ENCODE measurements around the gene IL2RA.
"Not testable (repeated sequence)": the region's sequence is repeated elsewhere in the genome, so short reads cannot be mapped to it uniquely, and the experiment has no call there.

IL2RA gene

DNA sequence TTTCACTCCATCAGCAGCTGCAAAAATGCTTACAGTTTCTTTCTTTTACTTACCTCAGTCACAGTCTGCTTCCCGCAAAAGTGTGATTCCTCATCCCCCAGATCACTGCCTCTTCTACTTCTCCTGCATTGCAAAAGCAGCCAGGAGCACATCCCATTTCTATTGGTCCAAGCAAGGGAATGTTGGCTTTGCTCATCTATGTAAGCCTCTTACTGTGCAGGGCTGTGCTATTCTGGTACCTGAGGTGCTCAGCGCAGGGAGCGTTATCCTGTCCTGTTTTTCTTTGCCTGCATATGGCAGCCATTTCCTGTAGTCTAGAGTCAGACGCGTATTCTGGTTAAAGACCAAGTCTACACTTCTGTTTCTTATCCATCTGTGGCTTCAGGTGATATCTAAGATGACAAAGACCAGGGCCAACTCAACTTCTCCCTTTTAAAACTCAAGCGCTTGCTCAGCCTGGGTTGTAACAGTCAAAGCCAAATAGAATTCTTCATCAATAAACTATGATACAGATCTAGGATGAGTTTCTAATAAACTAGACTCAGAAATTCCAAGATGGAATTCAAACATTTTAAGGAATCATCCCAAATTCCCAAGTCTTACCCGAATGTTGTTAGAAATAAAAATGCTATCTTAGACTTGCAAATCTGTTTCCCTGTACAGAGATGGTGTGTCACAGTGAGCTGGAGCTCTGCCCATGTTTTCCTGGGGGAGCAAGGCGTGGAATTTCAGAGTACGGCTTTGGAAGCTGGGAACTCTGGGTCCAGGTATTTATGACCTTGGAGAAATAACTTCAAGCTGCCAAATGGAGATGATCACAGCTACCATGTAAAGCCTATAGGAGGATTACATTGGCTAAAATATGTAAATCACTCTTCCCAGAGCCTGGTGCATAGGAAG lies 20.6 kb upstream of the IL2RA start:
- DNase-seq: no peak

DNA sequence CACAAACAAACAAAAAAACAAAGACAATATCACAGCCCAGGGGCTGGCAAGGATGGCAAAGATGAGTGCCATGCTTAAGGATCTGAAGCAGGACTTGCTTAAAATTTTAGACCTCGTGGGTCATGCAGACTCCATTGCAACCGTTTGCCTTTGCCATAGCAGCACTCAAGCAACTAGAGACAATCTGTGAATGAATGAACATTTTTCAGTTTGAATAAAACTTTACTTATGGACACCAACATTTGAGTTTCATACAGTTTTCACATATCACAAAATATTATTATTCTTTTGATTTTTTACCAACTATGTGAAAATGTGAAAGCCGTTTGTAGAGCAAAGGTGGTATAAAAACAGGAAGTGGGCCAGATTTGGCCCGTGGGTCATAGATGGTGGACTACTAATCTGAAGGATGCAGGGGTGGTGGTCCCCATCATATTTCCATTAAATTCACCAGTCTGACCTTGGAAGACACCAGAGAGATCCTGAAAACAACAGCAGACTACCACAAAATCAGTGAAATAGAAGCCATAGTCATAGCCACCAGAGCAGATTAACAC lies 18.3 kb upstream of the IL2RA start:
- no peak for DNase-seq

DNA sequence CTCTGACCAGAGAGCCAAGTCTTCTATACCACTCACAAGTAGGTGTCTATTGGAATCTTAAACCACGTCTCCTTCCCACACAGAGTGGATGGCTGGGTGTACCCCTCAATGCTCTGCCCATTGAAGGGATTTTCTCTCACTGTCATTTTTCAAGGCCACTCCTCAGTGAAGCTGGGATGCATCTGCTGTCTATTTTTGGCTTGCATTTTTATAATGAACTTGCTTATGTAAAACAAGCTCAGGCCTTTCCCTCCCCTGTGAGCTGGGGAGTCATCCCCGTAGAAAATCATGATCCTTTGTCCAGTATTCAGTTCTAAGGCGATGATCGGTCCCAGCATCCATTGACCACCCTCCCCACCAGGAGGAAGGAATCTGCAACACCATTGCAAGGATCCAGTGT lies 16.9 kb upstream of the IL2RA start:
- DNase-seq: no peak

DNA sequence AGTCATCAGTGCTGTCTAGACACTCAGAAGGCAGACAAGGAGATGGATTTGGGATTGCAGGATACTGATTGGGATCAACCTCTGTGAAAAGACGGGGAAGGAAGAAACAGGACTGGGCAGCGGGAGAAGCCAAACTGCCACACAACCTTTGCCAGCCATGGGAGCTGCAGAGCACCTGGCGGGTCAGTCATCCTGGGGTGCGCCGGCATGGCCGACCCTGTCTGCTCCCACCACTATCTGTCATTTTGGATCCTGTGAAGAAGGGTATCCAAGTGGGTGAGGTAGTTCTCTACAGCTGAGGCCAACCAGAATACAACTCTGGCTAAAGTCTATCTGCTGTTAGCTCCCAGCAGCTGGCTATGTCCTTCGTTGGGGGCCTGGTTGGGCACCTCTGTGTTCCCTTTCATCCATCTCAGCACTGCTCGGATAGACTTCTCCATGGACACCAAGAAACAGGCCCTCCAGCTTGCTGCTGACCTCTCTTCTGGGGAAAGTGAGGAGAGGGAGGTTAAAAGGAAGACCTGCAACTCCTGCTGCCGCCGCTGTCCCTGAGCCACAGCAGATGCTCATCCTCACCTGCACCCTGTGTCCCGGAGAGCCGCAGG lies 15.0 kb upstream of the IL2RA start:
- DNase-seq: no peak

DNA sequence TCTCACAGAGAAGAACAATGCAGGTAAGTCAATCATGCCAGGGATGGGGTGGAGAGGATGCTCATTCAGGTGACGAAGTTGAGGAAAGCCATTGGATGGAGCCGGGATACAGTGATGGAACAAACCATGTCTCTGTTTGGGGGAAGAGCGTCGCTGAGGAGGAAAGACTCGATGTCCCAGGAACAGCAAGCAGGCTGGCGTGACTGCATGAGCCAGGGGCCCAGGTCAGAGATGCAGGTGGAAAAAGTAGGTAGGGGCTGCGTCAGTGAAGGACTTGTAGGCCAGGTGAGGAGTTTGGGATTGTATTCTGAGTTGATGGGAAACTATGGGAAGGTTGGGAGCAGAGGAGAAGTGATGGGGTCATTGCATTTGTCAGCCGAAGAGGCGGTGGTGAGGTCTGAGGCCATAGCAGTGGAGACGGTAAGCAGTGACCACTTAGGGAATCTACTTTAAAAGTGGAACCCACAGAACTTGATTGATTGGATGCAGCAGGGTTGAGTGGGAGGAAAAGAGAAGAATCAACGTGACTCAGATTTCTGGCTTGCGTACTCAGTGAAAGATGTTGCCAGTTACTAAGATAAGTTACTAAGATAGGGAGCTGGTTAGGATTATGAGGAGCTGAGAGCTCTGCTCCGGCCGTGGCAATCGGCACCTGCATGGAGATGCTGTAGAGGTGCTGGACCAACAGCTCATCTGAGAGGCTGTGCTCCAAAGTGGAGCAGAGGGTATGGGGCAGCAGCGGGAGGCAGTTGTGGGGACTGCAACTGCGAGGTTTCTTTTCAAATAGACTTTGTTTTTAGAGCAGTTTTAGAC lies 12.5 kb upstream of the IL2RA start:
- DNase-seq: no peak

DNA sequence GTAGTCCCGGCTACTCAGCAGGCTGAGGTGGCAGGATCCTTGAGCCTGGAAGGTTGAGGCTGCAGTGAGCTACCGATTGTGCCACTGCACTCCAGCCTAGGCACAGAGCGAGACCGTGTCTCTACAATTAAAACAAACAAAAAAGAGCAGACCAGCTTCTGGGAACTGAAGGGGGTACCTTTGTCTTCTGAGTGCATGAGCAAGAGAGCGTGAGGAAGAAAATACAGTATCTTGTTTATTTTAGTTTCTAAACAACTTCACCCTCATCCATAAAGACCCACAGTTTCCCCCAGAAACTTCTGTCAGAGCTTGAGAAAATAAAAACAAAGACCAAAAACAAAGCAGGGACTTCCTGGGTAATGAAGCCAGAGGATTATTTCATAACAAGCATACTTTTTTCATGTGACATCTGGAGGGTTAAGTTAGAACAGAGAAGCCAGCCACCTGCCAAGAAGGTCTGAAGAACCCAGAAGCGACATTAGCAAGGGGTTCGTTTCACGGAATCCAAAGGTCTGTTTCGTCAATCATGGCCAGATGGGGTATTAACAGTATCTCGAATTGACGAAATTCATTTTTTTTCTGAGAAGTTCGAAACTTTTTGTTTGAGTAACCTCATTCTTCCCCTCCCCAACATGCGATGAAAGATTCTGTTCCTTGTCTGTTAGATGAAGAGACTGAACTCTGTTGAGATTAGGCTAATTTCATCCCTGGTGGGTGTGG lies 10.2 kb upstream of the IL2RA start:
- no peak for DNase-seq

DNA sequence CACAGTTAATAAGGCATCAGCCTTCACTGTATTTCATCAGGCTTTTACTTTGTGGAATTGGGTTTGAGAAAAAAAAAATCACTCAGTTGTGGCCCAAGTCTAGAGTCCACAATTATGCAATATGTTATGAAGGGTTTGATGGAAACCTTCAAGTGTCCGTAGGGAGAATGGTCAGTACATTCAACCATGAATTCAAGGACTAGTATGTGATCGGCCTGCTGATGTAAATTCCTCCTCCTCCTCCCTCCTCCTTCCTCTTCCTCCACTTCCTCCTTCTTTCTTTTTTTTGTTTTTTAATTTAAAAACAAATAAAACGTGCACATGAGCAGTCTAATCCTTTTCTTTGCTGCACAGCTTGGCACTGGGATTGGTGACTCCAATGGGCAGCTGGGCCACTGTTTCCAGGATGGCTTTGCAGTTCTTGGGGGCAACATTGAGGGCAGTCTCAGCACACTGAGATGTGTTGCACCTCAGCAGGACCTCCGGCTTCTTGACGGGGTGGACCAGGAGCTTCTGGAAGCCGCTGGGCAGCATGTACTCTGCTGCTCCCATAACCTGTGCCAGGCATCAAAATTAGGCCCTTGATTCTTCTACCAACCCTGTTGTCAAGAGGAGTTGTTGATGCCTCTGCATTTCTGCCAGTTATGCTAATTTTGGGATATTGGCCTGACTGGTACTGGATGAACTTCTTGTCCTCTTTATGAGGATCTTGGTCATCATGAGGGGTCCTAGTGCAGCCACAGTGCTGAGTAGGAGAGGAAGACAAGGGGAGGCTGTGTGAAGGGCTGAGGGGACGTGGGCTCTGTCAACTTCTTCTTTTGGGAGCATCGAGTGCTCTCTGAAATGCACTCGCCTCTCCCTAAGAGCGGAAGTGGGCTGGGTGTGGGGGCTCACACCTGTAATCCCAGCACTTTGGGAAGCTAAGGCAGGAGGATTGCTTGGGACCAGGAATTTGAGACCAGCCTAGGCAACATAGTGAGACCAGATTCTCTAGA lies 9.3 kb upstream of the IL2RA start:
- no peak for DNase-seq

DNA sequence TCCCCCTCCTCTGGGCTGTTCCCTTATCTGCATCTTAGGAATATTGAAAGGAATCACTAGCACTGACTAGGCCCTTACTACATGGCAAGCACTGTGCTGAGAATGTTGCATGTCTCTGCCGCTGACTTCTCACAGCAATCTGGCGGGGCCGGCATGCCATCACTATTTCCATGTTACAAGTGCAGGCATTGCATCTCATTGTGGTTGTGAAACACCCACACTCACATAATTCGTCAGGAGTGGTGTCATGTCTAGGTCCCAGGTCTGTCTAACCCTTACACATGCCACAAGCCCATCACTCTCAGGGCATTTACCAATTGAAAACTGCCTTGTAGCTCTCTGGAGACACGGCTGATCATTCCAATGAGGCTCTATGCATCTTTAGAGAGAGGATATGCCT lies 8.5 kb upstream of the IL2RA start:
- DNase-seq: no peak

DNA sequence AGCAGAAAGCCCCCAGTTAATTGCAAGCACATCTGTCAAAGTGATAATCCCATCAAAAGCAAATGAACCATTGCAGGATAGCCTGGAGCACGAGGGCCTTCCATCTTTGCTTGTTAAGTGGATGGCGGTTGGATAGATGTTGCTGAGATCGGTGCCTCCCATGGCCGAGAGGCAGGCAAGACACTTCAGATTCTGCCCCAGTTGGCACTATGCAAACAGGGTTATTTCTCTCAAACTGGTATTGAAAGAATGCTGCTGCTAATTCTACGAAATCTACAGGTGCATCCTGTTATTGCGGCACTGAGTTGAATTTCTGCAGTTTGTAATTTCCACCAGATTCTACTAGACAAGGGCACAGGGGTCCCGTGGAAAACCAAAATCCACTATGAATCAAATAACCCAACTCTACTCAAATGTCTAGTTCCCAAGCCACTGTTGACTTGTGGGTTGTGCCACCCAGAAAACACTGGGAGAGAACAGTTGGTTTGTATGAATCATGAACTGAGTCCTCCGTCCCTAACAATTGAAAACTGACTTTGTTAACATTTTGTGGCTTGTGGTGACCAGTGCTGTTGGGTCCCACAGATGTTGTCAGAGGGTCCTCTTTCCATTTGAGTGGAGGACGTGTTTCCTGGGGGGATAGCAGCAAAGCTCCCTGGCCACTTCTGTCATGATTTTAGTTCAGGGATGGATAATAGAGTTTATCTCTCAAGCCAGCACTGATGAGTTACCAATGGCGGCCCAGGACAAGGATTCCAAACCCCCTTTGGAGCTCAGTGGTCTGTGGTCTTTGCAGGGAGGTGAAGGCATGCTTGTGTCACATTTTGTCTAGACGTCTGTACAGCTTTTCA lies 7.1 kb upstream of the IL2RA start:
- no peak for DNase-seq

DNA sequence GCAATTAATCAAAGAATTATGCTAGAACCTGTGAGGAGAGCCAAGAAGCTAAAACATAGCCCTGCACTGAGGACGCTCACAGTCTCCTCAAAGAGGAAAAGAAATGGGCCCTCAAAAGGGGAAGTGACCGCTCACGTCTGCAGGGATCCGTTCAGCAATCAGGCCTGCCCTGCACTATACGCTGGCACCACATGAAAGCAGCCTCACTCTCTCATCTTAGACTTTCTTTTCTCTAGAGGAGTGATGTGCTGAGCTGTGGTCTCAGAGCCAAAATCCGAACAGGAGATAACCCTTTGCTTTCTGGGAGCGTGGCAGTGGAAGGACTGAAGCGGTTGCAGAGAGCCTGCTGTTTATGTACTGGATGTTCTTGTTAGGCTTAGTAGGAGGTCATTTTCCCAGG lies 6.3 kb upstream of the IL2RA start:
- no peak for DNase-seq

DNA sequence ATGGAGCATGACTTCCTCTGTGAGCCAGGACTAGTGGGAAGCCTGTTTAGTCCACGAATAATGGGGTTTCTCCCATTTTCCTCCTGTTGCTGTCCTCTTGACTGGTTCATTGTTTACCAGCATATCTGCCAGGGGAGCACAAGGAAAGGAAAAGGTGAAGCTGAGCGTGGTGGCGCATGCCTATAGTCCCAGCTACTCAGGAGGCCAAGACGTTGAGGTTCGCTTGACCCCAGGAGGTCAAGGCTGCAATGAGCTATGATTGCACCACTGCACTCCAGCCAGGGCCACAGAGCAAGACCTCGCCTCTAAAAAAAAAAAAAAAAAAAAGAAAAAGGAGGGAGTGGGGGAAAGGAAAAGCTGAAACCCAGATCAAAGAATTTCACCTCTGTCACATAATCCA lies 5.8 kb upstream of the IL2RA start:
- no peak for DNase-seq

DNA sequence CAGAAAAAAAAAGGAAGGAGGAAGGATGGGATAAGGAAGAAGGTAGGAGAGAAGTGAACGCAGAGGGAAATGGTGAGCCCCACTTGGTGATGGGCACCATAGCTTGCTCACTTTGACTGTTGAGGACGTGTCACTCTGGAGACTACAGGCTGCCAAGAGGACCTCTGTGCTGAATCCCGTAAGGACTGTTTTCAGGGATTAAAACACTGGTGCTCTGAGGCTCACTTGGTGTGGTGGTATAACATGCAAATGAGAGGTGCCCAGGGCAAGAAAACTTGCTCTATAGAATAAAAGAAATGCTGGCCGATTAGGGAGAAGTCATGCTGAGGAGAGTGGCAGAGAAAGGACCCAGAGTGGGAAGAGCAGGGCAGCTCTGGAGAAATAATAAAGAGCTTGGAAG lies 5.3 kb upstream of the IL2RA start:
- no peak for DNase-seq

DNA sequence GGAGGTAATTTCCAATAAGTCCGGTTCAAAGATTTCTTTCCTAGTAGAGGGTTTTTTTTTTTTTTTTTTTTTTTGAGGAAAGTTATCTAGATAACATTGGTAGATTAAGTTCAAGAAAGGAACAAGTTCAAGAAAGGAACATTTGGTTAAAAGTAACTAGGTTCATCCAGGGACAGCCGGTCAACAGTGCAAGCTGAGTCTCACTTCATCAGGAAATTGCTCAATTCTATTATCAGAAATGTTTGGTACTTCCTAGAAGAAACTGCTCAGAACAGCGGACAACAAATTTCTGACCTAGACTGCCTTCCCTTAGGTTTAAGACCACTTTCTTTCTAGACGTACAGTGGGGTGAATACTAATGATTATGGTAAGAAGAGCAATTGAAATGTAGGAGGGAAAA lies 3.7 kb upstream of the IL2RA start:
- no peak for DNase-seq

DNA sequence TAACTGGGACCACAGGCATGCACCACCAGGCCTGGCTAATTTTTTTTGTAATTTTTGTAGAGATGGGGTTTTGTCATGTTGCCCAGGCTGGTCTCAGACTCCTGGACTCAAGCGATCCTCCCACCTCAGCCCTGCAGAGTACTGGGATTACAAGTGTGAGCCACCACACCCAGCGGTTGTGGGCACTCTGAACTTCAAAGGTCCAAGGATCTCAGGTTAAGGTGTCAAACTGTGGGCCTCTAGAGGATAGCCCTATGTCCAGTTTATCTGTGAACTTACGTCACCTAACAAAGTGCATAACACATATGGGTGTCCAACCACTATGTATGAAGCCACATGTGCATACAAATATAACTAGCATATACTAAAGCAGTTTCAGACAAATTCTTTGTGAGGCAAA lies 3.2 kb upstream of the IL2RA start:
- DNase-seq: no peak

DNA sequence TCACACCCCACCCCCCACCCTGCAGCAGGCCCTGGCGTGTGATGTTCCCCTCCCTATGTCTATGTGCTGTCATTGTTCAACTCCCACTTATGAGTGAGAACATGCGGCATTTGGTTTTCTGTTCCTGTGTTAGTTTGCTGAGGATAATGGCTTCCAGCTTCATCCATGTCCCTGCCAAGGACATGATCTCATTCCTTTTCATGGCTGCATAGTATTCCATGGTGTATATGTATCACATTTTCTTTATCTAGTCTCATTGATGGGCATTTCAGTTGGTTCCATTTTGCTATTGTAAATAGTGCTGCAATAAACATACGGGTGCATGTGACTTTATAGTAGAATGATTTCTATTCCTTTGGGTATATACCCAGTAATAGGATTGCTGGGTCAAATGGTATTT lies 2.6 kb upstream of the IL2RA start:
- not testable (repeated sequence) for DNase-seq

DNA sequence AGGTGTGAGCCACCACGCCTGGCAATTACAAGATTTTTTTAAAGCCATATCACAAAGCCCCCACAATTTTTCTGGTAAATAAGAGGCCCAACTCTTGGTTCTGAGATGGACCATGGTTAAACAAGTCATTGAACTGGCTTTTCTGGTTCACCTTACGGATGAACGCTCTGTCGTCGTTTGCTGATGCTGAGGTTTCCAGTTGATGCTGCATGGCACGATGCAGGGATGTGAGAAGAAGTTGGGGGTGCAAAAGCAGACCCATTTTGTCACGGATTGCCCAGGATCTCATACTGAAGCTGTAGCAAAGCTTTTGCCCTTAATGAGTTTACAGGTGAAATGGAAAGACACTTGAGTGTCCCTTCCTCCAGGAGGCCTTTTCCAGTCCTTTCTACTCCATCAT lies 2.0 kb upstream of the IL2RA start:
- DNase-seq: no peak

DNA sequence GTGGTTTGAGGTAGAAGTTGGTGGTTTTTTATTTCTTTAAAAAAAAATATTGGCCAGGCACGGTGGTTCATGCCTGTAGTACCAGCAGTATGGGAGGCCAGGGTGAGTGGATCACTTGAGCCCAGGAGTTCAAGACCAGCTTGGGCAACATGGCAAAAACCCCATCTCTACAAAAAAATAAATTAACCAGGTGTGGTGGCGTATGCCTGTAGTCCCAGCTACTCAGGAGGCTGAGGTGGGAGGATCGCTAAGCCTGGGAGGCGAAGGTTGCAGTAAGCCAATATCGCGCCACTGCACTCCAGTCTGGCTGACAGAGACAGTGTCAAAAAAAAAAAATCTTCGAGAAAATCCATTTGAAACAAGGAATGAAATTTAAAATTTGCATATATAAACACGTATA lies 1.1 kb downstream of the IL2RA start:
- no peak for DNase-seq

DNA sequence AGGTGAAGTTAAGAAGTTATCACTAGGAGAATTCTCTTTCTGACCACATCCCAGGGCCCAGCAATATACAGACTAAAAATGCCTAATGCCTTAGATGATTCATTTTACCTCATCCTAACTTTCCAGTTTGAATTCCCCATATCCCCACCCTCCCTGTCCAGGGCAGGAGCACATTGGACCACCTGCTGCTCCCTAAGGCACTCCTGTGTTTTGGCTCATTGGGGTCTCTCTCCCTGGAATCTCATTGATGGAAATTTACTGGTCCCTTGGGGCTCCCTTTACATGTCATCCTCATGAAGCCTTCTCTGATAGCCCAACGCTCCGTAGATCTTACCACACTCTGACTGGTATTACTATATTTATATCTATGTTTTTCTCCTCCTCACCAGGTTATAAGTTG lies 2.7 kb downstream of the IL2RA start:
- DNase-seq: no peak

DNA sequence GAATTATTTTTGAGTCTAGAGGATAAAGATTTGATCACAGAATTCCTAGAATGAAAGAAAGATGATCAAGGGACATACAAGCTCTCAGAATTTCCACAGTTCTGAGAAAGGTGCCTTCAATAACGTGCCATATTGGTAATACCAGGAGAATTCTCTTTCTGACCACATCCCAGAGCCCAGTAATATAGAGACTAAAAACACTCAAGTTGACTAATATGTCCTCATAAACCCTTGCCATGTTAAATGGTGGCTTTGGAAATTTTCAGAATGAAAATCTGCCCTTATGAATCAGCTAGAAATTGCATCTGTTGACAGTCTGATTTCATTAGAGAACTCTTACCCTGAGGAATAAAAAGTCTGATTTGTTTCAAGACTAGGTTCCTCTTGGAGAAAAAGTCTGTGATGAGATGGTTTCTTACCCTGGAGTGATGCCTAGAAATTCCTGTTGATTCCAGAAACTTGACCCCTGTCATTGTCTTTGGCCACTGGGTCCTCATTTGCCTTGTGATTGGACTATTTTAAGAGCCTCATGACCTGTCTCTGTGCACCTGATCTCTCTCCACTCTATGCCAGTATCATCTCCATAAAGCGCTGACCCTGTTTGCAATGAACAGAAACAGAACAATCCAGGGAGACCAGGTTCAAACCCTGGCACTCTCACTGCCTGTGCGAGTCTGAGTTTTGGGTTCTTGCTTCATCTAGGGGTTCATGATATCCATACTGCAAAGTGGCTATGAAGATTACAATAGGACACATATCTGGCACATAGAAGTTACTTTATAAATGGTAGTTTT lies 3.3 kb downstream of the IL2RA start:
- no peak for DNase-seq

All from NCI-H187 treated with DMSO at 0.1 percent for 48 hours (cell line).